ENCODE results near the gene FAM187B.

DNA sequence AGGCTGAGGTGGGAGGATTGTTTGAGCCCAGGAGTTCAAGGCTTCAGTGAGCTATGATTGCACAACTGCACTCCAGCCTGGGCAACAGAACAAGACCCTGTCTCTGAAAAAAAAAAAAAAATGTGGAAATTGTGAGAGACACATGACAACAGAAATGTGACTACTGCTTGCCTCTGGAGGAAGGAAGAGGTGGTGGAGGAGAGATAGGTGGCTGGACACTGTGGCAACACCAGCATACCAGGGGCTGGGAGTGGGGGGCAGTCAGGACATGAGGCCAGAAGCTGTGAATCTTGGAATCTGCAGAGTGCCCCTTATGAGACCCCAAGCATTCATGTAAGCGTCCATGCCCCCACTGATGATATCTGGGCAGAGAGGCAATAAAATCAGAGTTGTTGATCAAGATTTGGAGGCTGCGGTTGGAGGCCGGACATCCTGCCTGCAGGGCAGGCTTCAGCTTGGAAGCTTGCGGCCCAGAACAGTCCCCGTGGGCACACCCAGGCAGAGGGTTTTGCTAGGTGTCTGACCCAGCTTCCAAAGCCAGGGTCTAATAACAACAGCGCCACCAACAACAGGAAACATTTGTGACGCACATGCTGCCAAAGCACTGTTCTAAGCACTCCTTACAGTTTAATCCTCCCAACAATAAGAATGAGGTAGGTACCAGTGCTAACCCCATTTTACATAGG, 16.9 kb downstream of the FAM187B start:
- TF ChIP-seq POLR2A (IDR thresholded peaks at IDR 0.05; ENCODE audit: low read length) = no peak
- TF ChIP-seq GATA1 (IDR thresholded peaks at IDR 0.05; ENCODE audit: low read depth, low read length) = no peak

All from erythroblast (primary cell).